GM13976 (cell line): Measurements from ENCODE around the gene ELMO2.

Source experiments
- DNase-seq: peaks from one replicate; pipeline ENCODE4 v3.0.0; 2012; ENCODE audit warnings: low spot score
- CTCF ChIP-seq: IDR thresholded peaks from 2 replicates; pipeline ENCODE4 v1.5.1; 2012; ENCODE audit warnings: borderline replicate concordance, mild to moderate bottlenecking; ENCODE audit not compliant: insufficient read depth; ENCODE audit errors: extremely low read depth, missing control alignments, control extremely low read depth
- in situ Hi-C: fragments of 300-500 bp; cut with MboI; formaldehyde crosslinking; loops from one replicate; pipeline ENCODE4 v1.12.0; 2022; ENCODE audit warnings: low sequenced_read_pairs, mixed read lengths, inconsistent platforms; ENCODE audit not compliant: unreplicated experiment

The ELMO2 gene

GRCh38 chr20:46342451-46343347 lies 63.7 kb downstream of the ELMO2 start:
- DNase-seq = no peak
- in situ Hi-C loops = no loop called here
- no peak for TF ChIP-seq CTCF

GRCh38 chr20:46342010-46342378 lies 64.4 kb downstream of the ELMO2 start:
- no peak for DNase-seq
- in situ Hi-C loops = no loop called here
- no peak for TF ChIP-seq CTCF

GRCh38 chr20:46341074-46342009 lies 65.1 kb downstream of the ELMO2 start:
- TF ChIP-seq CTCF = no peak
- in situ Hi-C loops = no loop called here
- DNase-seq = no peak

GRCh38 chr20:46339037-46339436 lies 67.4 kb downstream of the ELMO2 start:
- no peak for DNase-seq
- TF ChIP-seq CTCF = no peak
- in situ Hi-C loops = no loop called here

- no peak for TF ChIP-seq CTCF
- in situ Hi-C loops = no loop called here
- DNase-seq = no peak
These were observed 69.7 kb downstream of the ELMO2 start for GRCh38 chr20:46336735-46337134.

- in situ Hi-C loops = no loop called here
- TF ChIP-seq CTCF = no peak
- DNase-seq = no peak
These were observed 72.0 kb downstream of the ELMO2 start for GRCh38 chr20:46334303-46334904.
